HG03469 (cell line): ENCODE data around the gene DLG2.
A peak's percentile ranks its signal among the peaks of the same experiment; 100 is the strongest.
"Not testable (repeated sequence)": the region's sequence is repeated elsewhere in the genome, so short reads cannot be mapped to it uniquely, and the experiment has no call there.

Experiments
- ATAC-seq: cut with Tn5 transposase; IDR thresholded peaks from one replicate; pipeline ENCODE4 v1.9.1; 2021; ENCODE audit warnings: mild to moderate bottlenecking, moderate library complexity, moderate number of reproducible peaks; ENCODE audit not compliant: unreplicated experiment

The DLG2 gene

DNA sequence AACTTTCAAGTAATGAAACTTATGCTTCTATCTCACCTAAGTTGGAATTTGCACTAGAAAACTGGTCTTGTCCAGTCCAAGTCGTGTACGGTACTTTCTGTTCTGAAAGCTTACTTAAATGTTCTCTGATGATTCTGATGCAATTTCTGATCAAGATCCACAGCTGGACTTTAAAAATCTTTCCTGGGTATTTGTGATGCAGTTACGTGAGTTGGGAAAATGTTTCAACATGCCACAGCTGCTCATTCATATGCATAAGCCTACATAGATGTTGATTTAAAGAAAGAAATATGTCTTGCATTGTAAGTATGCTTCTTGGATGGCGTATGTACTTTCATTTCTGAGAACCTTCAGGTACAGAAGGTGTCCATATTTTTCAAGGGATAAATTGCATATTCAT, 1847.3 kb downstream of the DLG2 start:
- no peak for ATAC-seq

DNA sequence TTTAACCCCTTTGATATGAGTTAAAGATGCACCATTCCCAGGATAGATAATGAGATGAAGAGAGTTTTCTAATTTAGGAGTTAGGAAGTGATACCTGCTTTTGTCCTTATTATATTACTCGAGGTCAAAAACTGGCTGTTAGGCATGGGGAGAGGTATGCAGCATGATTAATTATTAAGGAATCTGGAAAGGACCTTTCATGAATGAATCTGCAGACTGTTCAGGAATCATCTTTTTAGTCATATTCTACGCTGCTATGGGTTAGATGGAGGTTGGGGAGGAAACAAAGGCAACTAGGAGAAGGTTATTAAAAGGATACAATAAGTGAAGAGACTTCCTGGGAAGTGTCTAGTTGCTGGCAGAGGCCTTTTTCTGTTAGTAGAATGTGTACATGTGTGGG, 1848.5 kb downstream of the DLG2 start:
- ATAC-seq, result no peak

DNA sequence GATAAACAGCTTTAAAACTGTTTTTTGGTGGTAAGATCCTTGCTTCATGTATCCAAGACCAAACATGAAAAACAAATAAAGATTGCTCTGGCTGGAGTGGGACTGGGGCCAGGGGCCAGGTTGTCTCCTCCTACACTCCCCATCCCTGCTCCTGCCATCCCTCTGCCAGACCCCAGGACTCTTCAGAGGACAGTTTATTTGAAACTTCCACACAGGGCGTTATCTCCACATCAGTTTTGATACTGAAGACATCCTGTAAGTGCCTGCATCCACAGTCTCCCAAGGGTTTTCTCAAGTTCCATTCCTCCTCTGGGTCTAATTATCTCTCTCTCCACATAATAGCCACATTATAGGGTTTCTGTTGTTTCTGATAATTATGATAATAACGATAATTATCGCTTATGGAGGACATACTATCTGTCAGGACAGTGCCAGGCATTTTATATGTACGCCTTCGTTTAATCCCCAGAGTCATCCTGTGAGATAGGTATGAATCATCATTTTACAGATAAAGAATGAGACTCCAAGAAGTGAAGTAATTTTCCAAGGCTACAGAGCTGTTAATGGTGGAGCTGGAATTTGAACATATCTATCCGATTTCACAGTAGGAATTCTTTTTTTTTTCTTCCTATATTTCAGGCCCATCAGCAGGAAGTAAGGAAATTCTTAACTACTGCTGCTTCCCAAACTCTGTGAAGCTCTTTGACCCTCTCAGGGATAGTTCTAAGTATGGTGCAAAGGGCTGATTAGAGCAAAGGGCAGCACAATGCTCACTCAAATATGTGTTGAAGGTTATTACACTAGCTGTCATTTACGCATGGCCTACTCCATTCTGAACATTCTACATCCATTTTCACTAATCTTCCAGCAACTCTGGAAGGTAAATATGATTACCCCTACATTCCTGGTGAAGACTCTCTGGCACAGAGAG, 1852.9 kb downstream of the DLG2 start:
- no peak for ATAC-seq

DNA sequence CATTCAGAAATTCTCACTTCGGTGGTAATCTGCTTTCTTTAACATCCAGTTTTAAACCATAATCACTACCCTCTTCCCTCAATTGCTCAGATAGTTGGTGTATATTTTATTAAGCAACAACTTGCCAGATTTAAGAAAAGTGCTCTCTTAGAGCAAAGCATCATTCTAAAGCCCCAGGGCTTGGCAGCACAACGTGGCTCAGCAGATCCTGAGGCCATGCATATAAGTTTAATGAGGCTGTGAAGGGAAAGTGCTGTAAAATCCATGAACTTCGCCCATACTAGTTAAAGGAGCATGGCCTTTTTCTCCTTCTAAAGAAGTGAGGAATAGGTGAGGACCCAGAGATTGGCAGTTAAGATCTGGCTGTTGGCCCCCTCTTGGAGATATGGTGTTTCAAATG, 1858.7 kb downstream of the DLG2 start:
- ATAC-seq, result no peak

DNA sequence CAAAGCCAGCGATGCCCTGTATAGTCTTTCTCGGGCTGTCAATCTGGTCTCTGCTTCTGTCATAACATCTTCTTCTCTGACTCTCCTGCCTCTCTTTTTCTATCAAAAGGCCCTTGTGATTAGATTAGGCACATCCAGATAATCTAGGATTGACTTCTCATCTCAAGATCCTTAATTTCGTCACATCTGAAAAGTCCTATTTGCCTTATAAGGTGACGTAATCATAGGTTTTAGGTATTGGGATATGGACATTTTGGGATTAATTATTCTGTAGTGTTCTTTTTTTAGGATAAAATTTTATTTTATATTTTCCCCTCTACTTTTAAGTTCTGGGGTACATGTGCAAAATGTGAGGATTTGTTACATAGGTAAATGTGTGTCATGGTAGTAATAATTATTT, 1860.2 kb downstream of the DLG2 start:
- no peak for ATAC-seq

DNA sequence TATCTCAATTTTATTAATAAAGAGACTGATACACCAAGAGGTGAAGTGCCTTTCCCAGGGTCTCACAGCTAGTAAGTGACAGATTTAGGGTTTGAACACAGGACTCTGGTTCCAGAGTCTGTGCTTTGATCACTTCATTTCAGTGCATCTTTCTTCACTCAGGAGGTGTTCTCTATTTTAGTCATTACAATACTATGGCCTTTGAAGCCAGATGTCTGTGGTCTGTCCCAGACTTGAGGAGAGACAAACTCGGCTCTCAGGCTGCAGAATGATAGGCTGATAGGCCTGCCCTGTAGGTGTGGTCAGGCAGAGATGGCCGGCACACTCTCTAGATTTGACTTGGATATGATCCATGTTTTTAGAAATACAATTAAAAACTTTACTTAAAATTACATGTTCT, 1862.5 kb downstream of the DLG2 start:
- peak; percentile 57 for ATAC-seq

DNA sequence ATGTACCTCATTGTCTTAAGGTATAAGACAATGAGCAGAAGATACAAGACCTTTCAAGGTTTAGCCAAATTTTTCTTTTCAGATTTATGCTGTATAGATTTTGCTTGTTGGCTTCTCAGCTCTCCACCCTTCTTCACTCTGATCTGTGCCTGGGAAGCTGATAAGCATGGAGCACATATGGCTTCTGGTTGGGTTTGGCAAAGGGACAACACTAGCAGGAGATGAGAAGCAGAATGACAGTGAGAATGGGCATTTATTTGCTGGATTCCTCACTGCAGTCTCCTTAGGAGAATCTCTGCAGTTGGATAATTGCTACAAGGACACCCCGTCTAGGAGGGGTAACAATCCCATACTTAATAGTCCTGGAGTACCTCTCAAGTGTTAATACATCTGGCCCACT, 1866.2 kb downstream of the DLG2 start:
- ATAC-seq, result no peak

DNA sequence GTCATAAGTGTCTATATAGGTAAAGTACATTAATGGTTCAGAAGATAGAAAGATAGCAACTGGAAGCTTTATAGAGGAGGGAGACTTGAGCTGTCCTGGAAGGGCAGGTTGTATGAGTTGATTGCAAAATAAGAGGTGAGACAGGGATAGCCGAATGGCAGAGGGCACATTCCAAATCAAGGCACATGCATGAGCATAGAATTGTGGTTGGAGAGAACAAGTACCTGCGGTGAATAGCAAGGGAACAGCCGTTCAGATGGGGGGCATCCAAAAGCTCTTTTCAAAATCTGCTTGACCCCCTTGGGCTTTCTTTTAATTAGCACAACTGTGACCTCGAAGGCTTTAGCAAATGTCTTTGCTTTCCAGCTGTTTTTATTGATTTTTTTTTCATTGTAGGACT, 1868.0 kb downstream of the DLG2 start:
- ATAC-seq, result no peak

DNA sequence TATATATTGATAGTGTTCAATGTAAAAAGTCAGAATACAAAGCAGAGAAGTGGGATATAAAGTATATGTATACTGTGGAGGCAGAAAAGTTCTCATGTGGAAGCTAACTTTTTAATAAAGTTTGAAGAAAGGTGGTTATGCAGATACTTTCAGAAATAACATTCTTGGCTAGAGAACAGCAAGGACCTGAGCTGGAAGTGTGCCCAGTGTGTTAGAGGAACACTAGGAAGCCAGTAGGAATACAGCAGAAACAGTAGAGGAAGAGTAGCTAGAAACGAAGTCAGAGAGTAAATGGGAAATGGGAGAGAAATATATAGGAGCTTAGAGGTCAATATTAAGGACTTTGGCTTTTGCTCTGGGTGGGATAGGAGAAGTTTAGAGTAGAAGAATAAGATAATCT, 1876.1 kb downstream of the DLG2 start:
- ATAC-seq, result no peak

DNA sequence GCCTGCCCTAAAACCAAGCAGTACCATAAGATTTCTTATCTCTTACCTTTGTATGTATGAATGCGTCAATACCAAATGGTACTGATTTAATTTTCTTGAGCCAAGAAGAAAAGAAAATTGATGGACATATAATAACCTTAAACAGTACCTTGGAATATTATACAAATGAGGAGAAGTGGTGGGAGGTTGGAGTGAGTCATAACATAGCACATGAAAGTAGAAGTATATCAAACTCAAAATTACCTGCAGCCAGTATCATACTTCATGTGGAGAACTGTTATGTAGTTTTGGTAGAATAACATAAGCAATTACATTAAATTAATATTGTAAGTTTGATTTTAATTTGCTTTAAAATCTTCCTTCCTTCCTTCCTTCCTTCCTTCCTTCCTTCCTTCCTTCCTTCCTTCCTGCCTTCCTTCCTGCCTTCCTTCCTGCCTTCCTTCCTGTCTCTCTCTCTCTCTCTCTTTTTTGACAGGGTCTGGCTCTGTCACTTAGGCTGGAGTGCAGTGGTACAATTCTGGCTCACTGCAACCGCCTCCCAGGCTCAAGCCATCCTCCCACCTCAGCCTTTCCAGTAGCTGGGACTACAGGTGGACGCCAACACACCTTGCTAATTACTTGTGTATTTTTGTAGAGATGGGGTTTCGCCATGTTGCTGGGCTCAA, 1880.1 kb downstream of the DLG2 start:
- ATAC-seq, result no peak

DNA sequence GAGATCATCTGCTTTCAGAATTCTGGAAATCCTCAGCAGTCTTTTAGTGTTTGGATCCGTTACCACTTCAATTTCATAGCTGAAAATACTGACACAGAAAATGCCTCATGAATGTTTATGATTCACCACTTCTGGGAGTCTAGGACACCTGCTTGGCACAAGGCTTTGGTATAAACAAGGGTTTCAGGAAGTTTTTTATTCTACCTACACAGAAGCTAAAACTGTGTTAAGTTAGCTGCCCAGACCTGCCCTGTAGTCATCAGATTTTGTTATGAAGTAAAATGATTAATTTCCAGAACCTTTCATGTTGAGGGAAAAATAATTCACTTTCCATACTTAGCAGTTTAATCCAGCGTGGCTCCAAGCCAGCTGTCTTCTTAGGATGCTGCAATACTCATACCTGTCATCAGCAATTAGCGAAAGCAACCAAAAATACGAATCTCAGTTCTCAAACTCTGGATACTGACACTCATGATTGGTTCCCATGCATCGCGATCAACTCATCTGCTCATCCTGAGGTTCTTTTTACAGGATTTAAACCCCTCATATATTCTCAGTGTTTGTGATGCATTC, 1882.4 kb downstream of the DLG2 start:
- ATAC-seq, result no peak

DNA sequence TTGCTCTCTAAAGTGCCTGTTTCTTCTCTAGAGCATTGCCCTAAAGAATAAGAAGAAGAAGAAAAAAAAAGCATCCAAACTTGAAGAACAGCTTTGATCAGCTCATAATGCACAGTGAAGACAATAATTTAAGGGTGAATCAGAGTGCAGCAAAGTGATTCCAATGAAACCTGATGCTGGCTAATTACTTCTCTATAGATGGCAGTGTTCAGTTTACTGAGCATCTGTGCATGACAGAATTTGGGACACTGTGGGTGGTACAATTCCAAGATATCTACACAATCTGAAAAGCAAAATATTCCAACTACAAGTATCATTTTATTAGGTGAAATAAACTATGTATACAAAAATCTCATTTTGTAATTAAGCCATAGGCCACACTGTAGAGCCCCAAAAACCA, 1890.5 kb downstream of the DLG2 start:
- no peak for ATAC-seq

DNA sequence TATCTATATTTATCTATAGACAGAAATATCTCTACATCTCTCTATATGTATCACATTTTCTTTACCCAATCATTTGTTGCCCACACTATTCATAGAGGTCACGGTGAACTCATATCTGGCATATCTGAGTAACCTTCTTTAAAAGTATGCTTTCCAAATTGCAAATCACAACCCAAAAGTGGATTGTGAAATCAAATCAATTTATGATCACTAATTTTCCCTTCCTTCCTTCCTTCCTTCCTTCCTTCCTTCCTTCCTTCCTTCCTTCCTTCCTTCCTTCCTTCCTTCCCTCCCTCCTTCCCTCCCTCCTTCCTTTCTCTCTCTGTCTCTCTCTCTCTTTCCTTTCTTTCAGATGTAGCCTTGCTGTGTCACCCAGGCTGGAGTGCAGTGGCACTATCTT, 1893.0 kb downstream of the DLG2 start:
- no peak for ATAC-seq

DNA sequence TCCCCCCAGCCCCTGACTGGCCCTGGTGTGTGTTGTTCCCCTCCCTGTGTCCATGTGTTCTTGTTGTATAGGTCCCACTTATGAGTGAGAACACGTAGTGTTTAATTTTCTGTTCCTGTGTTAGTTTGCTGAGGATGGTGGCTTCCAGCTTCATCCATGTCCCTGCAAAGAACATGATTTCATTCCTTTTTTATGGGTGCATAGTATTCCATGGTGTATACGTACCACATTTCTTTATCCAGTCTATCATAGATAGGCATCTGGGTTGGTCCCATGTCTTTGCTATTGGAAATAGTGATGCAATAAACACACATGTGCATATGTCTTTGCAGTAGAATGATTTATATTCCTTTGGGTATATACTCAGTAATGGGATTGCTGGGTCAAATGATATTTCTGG, 1895.9 kb downstream of the DLG2 start:
- not testable (repeated sequence) for ATAC-seq

DNA sequence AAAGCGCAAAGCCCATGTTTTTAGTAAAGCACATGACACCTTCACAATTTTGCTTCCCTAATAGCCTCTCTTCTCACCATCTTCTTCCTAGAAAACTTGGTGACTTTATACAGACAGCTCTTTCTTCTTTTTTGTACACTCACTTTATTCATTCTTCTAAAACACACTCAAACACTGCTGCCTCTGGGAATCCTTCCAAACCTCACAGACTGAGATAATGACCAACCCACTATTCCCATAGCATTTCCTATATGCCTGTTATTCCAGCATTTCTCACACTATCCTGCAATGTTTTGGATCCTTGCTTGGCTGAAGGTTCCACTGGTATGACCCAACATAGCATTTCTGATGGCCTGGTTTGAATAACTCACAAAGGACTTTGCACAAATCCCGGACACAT, 1898.9 kb downstream of the DLG2 start:
- no peak for ATAC-seq

DNA sequence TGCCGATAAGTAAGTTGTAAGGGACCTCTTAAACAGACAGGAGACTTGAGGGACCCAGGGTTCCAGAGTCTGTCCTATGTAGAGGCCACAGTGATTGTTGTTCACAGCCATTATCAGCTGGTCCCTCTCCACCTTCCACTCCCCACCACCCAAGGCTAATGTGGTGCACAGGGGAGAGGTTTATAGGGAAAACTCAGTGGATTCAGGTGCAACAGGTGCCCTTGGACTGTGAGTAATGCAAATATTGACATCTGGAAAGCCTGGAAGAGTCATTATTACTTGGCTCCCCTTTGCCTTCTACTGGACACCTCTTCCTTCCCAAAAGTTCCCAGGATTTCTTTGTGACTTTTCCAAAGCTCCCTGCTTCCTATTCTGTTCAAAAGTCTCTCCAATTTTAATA, 1899.9 kb downstream of the DLG2 start:
- ATAC-seq, result no peak

DNA sequence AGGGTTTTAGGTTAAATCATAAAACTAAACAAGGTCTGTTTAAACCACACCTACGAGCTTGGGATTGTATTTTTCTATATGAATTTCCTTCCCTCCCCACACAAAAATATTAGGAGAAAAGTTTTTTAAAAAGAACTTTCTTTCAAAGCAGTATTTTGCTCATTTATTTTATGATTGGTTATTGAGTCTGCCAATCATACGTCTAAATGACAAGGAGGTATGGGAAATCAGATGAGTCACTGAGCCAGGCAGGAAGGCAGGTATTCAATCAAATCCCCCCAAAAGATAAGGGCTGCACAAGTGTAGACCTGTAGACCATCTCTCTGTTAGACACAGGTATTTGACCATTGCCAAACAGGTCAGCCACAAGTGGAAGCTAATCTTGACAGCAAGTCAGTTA, 1900.8 kb downstream of the DLG2 start:
- ATAC-seq, result no peak

DNA sequence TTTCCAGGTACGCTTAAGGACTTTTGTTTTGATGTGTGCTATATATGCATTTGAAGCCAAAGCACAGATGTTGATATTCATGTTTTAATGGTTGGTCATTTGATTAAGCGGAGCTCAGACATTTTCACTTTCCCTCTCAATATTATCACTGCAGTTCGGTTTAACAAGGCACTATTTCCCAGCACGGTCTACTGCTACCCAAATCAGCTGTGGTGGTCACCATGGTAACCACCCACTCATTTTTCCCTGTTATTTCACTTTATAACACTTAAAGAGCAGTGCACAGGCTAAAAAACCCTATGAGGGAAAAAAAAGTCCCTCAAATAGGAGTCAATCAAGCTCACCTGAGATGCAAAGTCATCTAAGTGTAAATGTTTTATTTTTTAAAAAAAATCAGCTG, 1901.4 kb downstream of the DLG2 start:
- peak; percentile 80 for ATAC-seq

DNA sequence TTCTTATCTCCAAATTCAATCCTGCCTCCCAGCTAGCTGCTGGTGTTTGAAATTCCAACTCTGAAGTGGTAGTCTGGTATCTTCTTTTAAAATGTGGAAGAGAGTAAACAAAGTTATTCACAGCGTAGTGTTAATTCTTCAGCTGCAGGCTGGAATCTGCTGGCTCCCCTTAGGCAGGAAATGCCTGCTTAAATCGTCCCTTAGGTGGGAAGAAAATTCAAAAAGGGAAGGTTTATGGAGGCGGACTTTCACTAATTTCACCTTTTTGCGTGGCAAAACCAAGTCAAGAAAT, 1901.9 kb downstream of the DLG2 start:
- ATAC-seq, result no peak

DNA sequence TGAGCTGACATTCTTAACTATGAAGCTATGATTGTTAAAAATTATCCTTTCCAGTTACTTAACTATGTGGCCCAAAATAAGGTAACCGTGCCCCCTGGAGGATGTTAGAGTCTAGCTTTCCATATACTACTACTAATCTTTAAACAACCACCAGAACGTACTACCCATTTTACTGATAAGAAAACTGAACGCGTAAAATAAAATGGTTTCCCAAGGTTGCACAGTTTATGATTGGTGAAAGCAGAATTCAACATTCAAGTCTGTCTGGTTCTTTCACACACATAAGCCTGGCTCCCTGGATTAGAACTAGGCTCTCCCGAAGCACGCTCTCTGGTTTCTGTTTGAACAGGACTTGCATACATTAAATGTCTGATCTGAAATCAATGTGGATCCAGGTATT, 1903.1 kb downstream of the DLG2 start:
- ATAC-seq, result no peak

DNA sequence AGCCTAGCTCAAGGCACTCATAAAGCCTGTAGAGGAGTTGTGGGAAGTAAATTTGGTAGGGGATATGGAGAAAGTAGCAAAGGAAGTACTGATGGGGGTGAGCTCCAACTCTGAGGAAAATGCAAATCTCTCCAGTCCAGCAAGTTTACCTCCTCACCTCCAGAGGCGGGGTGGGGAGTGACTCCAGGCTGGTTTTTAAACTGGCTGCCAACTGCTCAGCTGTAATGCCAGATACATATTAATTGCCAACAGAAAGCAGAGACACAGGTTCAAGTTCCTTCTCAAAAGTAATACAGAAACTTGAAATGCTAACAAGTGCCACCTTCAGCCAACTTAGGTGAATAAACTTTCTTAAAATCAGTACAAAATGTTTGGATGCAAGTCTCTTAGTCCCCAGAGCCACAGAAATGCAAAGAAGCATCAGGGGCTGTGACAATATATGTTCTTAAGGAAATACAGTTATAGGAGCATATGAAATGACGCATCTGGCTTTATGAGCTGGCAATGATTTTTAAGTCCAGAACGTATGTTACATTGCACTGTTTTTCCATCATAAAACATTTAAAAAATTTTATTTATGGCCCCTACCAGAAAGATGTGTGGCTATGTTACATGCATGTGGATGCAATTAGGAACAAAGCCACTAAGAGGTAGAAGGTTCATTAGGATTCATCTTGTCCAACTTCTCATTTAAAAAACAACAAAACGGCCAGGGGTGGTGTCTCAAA, 1904.6 kb downstream of the DLG2 start:
- ATAC-seq, result no peak

DNA sequence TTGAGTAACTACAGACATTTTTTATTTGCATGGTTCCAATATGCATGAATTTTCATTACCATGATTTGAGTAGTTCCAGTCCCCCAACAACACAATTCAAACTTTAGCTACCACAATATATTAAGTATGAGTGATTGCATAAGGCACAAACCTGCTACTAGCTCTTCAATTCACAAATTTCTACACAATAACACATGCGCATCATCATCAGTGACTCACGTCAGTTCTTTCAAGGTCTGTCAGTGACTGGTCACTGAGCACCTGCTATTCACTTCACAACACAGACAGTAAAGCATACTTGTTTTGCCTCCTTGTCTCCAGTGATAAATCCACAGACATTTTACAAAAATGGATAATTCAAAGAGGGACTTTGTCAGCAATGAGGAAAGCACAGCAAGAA, 1905.9 kb downstream of the DLG2 start:
- no peak for ATAC-seq
